Panc1 (cell line): ENCODE results near the gene TAAR5. TPM values are rescaled to one million over a fixed set of nuclear protein-coding genes. Genes with fewer than 3 reads are reported as not detected.
"Not testable (repeated sequence)": the region's sequence is repeated elsewhere in the genome, so short reads cannot be mapped to it uniquely, and the experiment has no call there.

ENCODE experiments used
- ATAC-seq: fragments of 200-7000 bp; cut with Tn5 transposase; 2 replicates; pipeline ENCODE4 v1.9.1; 2020; ENCODE audit warnings: mild to moderate bottlenecking, moderate library complexity
- BruUV-seq: library from RNA; stranded (reverse); fragments of 400-500 nt; replicated peaks from 2 replicates; lab custom pipeline; 2021; lab: Mats Ljungman, UMichigan
- CTCF ChIA-PET: fragments of 300-600 bp; sonication (Branson Sonifier 250); formaldehyde crosslinking; loops from one replicate; lab custom pipeline; 2022; ENCODE audit warnings: antibody characterized with exemption; lab: Charles Lee
- POLR2A ChIA-PET: fragments of 300-600 bp; sonication (Branson Sonifier 250); formaldehyde crosslinking; loops from one replicate; lab custom pipeline; 2022; ENCODE audit warnings: antibody characterized with exemption; lab: Charles Lee
- DNase-seq: peaks from one replicate; pipeline ENCODE4 v3.0.0-alpha.2; 2010; ENCODE audit warnings: low read depth, low spot score
- H3K27ac ChIP-seq: 2 replicates; pipeline ENCODE4 v1.5.1; 2011; ENCODE audit warnings: mild to moderate bottlenecking, low read length, inconsistent platforms
- H3K27me3 ChIP-seq: fragments of 200-500 bp; sonication (Bioruptor generic); 2 replicates; pipeline ENCODE4 v1.6.0; 2014; ENCODE audit warnings: low read length, inconsistent platforms; ENCODE audit not compliant: control insufficient read depth, insufficient read depth
- H3K36me3 ChIP-seq: fragments of 200-500 bp; sonication (Bioruptor generic); 2 replicates; pipeline ENCODE4 v1.5.1; 2014; ENCODE audit warnings: inconsistent platforms, mild to moderate bottlenecking, low read length, moderate library complexity; ENCODE audit not compliant: control insufficient read depth, insufficient read depth
- H3K4me1 ChIP-seq: 2 replicates; pipeline ENCODE4 v1.5.1; 2011; ENCODE audit warnings: inconsistent platforms, mild to moderate bottlenecking, low read length, moderate library complexity; ENCODE audit not compliant: control insufficient read depth, insufficient read depth
- H3K4me3 ChIP-seq, 2 experiments: 2 replicates each; pipeline ENCODE4 v1.5.1; 2011 to 2012; ENCODE audit warnings: low read depth in 2 of 2, low read length in 2 of 2, mild to moderate bottlenecking in 2 of 2, inconsistent platforms in 1 of 2, moderate library complexity in 1 of 2
- H3K9me3 ChIP-seq: fragments of 200-500 bp; sonication (Bioruptor generic); 2 replicates; pipeline ENCODE4 v1.5.1; 2014; ENCODE audit warnings: low read depth, mild to moderate bottlenecking, inconsistent platforms, low read length, moderate library complexity; ENCODE audit not compliant: control insufficient read depth, insufficient read depth
- POLR2AphosphoS5 ChIP-seq: IDR thresholded peaks from 2 replicates; pipeline ENCODE4 v1.6.1; 2012; ENCODE audit warnings: mild to moderate bottlenecking, low read depth, low read length, moderate library complexity
- SIN3A ChIP-seq: IDR thresholded peaks from 2 replicates; pipeline ENCODE4 v1.6.1; 2012; ENCODE audit warnings: low read depth, mild to moderate bottlenecking, low read length, moderate library complexity, borderline replicate concordance; ENCODE audit not compliant: insufficient read depth
- TCF7L2 ChIP-seq: IDR thresholded peaks from 2 replicates; pipeline ENCODE4 v1.6.1; 2011; ENCODE audit warnings: mild to moderate bottlenecking, low read depth, low read length, inconsistent platforms
- in situ Hi-C: cut with HindIII; loops from 2 replicates; pipeline ENCODE4 v1.10.0; 2016; ENCODE audit warnings: low sequenced_read_pairs, low pct_unique_long_range_greater_than_20kb
- intact Hi-C: fragments of 100-400 bp; cut with micrococcal nuclease; formaldehyde crosslinking; loops from one replicate; pipeline ENCODE4 v1.10.0; 2022; ENCODE audit not compliant: unreplicated experiment
- total RNA-seq: library from RNA; stranded (reverse); gene quantifications from one replicate; pipeline ENCODE4 v1.2.1, GENCODE V29; 2021; ENCODE audit not compliant: unreplicated experiment
- TF ChIP-seq, protein P1 (sequence below), 2 experiments: IDR thresholded peaks; 2 replicates each; pipeline ENCODE4 v1.6.1; 2011 to 2012; ENCODE audit warnings: low read depth in 2 of 2, control low read depth in 1 of 2, low read length in 1 of 2, mild to moderate bottlenecking in 1 of 2, moderate library complexity in 1 of 2; ENCODE audit not compliant: insufficient read depth in 1 of 2
- TF ChIP-seq, protein P2 (sequence below): fragments of 450-650 bp; IDR thresholded peaks from 2 replicates; pipeline ENCODE4 v1.5.1; 2017; ENCODE audit warnings: mild to moderate bottlenecking

TAAR5 gene
- total RNA-seq, 1 experiment from 2014 or later = not detected

DNA sequence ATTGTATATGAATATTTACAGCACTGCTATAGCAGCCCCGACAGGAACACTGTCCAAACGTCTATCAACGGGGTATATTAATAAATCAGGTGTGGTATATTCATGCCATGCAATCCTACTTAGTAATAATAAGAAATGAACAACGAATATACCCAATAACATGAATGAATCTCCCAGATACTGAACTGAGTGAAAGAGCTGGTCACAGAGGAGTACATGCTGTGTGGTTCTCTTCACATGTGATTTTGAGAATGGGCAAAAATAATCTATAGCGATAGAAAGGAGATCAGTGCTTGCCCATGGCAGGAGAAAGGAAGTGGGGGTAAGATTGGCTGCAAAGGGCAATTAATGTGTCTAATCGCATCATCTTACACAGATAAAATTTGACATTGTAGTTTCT lies 23.1 kb downstream of the TAAR5 start:
- TF ChIP-seq SIN3A (no peak), TCF7L2 (no peak), POLR2AphosphoS5 (no peak)
- TF ChIP-seq, protein P1, sequence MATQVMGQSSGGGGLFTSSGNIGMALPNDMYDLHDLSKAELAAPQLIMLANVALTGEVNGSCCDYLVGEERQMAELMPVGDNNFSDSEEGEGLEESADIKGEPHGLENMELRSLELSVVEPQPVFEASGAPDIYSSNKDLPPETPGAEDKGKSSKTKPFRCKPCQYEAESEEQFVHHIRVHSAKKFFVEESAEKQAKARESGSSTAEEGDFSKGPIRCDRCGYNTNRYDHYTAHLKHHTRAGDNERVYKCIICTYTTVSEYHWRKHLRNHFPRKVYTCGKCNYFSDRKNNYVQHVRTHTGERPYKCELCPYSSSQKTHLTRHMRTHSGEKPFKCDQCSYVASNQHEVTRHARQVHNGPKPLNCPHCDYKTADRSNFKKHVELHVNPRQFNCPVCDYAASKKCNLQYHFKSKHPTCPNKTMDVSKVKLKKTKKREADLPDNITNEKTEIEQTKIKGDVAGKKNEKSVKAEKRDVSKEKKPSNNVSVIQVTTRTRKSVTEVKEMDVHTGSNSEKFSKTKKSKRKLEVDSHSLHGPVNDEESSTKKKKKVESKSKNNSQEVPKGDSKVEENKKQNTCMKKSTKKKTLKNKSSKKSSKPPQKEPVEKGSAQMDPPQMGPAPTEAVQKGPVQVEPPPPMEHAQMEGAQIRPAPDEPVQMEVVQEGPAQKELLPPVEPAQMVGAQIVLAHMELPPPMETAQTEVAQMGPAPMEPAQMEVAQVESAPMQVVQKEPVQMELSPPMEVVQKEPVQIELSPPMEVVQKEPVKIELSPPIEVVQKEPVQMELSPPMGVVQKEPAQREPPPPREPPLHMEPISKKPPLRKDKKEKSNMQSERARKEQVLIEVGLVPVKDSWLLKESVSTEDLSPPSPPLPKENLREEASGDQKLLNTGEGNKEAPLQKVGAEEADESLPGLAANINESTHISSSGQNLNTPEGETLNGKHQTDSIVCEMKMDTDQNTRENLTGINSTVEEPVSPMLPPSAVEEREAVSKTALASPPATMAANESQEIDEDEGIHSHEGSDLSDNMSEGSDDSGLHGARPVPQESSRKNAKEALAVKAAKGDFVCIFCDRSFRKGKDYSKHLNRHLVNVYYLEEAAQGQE (IDR thresholded peaks at IDR 0.05; ENCODE audit: insufficient read depth in 1 of 2, low read depth in 2 of 2, low read length in 1 of 2) = no peak
- TF ChIP-seq, protein P2, sequence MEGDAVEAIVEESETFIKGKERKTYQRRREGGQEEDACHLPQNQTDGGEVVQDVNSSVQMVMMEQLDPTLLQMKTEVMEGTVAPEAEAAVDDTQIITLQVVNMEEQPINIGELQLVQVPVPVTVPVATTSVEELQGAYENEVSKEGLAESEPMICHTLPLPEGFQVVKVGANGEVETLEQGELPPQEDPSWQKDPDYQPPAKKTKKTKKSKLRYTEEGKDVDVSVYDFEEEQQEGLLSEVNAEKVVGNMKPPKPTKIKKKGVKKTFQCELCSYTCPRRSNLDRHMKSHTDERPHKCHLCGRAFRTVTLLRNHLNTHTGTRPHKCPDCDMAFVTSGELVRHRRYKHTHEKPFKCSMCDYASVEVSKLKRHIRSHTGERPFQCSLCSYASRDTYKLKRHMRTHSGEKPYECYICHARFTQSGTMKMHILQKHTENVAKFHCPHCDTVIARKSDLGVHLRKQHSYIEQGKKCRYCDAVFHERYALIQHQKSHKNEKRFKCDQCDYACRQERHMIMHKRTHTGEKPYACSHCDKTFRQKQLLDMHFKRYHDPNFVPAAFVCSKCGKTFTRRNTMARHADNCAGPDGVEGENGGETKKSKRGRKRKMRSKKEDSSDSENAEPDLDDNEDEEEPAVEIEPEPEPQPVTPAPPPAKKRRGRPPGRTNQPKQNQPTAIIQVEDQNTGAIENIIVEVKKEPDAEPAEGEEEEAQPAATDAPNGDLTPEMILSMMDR = no peak
- no TSS peak for BruUV-seq
- Histone ChIP-seq H3K4me1 (no peaks in the 10 kb centered on the region), H3K36me3 (no peaks in the 10 kb centered on the region), H3K27me3 (no peaks in the 10 kb centered on the region), H3K4me3 (no peak overlapping the region), H3K9me3 (no peaks in the 10 kb centered on the region), H3K27ac (no peak overlapping the region)
- intact Hi-C loops = no loop called here
- CTCF ChIA-PET = no interaction called here
- no peak for ATAC-seq
- no peak for DNase-seq
- POLR2A ChIA-PET = no interaction called here
- in situ Hi-C loops = no loop called here

DNA sequence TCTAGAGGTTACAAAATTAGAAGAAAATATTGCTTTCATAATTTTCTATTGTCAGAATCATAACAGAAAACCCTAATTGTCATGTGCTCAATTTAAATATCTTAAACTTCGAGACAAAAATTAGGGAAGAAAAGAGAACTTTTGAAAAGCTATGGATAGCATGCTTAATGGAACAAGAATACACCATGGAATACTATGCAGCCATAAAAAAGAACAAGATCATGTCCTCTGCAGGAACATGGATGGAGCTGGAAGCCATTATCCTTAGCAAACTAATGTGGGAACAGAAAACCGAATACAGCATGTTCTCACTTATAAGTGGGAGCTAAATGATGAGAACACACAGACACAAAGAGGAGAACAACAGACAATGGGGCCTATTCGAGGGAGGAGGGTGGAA lies 29.5 kb downstream of the TAAR5 start:
- H3K4me3 ChIP-seq, CTCF ChIA-PET: not testable (repeated sequence)

DNA sequence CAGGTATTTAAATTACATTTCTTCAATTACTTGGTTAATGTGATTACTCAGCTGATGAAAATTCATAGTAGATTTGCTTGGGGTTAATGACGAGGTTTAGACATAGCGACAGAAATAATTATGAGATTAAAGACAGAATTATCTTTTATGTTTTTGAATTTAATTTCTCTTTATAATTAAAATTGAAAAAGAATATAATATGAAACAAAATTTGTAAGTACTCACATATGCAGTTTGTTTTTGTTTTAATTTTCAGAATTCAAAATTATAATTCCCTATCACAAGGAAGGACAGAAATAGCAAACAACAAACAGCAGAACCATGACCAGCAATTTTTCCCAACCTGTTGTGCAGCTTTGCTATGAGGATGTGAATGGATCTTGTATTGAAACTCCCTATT lies 37.2 kb downstream of the TAAR5 start, which contains the start of gene TAAR8:
TAAR8 (plus strand) TSS at position 301 of the 400 bp plus-strand sequence; CDS start at position 322, 21 bp downstream.
- Histone ChIP-seq H3K27ac (no peak within 1 kb of the TSS), H3K9me3 (no peaks in the 10 kb centered on the region), H3K27me3 (no peaks in the 10 kb centered on the region; the same call in 1 of the 2 replicates), H3K36me3 (no peaks in the 10 kb centered on the region), H3K4me1 (no peaks in the 10 kb centered on the region), H3K4me3 (no peak within 1 kb of the TSS)
- intact Hi-C loops = no loop called here
- no TSS peak for BruUV-seq
- CTCF ChIA-PET = no interaction called here
- ATAC-seq = no peak
- in situ Hi-C loops = no loop called here
- POLR2A ChIA-PET = no interaction called here
- DNase-seq = no peak
- TF ChIP-seq, protein P2 = no peak
- TF ChIP-seq SIN3A (no peak), POLR2AphosphoS5 (no peak), TCF7L2 (no peak)
- TF ChIP-seq, protein P1 (IDR thresholded peaks at IDR 0.05; ENCODE audit: insufficient read depth in 1 of 2, low read depth in 2 of 2, low read length in 1 of 2) = no peak

More for the DNA sequence above, 29.5 kb downstream of the TAAR5 start:
- DNase-seq, H3K27me3 ChIP-seq, H3K4me1 ChIP-seq, BruUV-seq, H3K36me3 ChIP-seq, POLR2A ChIA-PET, H3K9me3 ChIP-seq, H3K27ac ChIP-seq, ATAC-seq, in situ Hi-C loops, intact Hi-C loops: not testable (repeated sequence)
